DMS 273 (cell line): ENCODE results near the gene TMEM127.

ENCODE experiments used
- DNase-seq: peaks from one replicate; lab custom pipeline; 2025; ENCODE audit not compliant: unreplicated experiment; lab: John Stamatoyannopoulos, UW

Gene TMEM127

DNA sequence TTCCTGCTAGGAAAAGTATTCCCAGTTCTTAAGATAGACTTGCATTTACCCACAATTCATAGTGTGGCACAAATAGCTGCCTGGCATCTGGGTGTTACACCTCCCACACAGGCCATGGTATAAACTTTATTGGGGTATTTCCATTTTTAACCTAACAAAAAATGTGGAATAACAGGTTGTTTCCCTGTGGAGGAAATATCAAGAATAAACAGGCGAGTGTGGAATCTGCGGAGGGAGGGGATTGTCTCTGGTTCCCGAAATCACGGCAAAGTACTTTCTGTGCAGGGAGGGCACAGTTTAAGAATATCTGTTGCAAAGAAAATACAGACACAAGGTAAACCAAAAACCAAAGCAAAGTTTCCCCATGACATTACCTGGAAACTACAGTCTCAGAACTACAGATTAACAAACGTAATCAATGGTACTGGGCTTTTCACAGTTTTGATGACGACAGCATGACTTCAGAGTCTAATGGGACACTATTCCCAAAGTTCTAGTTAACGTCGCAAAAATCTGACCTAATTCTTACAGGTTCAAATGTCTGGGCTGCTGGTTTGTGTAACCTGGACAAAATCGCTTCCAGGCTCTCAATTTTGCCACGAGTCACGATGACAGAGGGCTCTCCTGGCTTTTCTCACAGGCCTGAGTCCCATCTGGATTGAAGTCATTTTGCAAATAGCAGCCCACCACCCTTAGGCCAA is 58.6 kb downstream of the TMEM127 start:
- DNase-seq = peak; percentile 38

DNA sequence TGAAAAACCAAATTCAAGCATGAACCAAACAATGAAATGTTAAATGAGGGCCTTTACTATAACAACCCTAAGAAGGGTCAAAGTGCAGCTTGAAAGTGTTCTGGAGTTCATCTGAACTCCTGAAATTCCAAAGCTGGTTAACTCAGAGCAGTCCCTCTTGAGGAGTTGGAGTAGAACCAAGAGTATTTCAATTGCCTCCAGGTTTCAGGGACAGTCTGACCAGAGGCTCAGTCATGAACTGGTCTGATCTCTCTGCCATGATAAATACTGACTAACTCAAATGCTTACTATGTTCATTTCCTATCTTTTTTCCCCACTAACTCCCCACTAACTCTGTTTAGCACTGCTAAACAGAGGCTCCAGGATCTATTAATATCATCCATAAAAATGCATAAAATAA is 59.9 kb downstream of the TMEM127 start:
- DNase-seq = no peak

DNA sequence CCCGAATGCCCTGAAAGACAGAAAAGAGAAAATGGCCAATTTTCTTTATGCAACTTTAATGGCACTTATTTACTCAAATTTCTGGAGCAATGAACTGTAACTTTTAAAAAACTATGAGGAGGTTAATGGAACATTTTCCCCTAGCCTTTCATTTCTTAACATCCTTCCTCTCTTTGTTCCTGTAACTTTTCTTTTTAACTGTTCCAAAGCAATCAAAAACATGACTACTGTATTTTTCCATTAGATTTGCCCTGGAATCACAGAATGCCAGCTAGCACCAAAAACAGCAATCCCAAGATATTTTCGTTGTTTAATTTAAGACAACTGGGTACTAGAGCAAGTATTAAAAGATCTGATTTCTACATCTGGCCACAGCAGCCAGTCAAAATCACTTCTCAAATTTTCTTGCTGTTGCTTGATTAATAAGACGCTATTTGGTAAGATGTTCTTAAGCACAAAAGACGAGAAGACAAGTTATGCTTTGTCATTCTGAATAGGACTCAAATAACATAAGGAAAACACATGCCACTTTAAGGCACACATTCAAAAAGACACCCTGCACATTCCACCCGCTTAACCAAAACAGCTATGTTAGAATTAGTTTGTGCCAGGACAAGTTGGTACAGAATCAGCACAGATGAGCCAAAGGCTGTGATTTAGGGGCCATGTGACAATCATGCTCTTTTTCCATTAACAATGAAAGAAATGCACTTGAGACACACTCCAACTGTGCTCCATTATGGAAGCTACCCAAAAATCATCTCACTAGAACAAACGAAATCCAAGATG is 60.8 kb downstream of the TMEM127 start:
- no peak for DNase-seq

DNA sequence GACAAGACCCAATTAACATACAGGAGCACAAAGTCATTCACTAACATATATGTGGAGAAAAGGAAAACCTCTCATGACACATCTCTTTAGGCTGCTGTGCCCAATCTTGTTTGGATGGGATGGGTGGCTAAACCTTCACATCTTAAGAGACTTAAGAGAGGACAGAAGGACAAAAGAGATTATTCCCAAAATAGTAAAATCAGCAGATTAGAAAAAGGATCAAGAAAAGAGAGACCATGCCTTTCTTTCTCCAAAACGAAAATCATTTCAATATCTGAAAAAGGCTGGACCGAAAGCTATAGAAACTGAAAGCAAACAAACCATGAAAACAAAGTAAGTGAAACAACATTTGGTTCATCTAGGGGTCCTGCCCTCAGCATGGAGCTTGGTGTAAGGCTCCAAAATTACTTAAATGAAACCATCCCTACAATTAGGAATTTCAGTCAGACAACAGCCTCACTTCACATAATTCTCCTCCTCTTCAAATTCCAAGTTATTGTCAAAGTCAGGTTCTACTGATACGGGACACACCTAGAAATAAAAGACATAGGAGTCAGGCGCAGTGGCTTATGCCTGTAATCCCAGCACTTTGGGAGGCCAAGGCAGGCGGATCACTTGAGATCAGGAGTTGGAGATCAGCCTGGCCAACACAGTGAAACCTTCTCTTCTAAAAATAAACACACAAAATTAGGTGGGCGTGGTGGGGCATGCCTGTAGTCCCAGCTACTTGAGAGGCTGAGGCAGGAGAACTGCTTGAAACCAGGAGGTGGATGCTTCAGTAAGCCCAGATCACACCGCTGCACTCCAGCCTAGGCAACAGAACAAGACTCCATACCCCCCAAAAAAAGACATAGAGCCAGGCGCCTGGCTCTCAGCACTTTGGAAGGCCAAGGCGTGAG is 62.4 kb downstream of the TMEM127 start:
- DNase-seq = no peak

DNA sequence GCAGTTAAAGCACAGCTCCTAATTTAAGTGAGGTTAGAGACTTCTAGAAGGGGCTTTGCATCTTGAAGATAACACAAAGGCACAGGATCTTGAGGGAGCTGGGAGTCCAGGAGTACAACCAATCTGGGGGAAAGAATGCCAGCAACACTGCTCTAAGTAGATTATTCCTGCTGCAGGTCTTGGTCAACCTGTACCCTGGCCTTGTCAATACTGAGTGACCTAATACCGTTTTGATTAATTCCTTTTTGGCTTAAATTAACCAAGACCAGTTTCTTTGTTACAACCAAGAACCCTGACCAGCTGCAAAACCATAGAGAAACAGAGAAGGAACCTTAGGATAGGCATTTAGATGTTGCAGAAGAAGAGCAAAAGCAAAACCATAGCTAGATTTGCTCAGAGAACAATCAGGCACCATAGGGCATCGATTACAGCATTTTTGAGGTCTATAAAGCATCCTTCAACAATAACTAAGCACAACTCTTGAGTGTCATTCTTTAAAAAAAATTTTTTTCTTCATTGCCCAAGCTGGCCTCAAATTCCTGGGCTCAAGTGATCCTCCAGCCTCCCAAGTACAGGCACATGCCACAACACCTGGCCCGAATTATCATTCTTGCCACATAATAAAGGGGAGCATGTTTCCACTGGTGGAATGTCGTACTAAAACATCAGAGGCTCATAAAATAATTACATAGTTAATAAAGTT is 63.5 kb downstream of the TMEM127 start:
- no peak for DNase-seq

DNA sequence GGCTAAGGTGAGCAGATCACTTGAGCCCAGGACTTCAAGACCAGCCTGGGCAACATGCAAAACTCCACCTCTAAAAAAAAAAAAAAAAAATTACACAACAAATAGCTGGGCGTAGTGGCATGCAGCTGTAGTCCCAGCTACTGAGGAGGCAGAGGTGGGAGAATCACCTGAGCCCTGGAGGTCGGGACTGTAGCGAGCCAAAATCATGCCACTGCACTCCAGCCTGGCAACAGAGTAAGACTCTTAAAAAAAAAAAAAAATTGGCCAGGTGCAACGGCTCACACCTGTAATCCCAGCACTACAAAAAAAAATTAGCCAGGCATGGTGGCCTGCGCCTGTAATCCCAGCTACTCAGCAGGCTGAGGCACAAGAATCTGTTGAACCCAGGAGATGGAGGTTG is 64.5 kb downstream of the TMEM127 start:
- no peak for DNase-seq

DNA sequence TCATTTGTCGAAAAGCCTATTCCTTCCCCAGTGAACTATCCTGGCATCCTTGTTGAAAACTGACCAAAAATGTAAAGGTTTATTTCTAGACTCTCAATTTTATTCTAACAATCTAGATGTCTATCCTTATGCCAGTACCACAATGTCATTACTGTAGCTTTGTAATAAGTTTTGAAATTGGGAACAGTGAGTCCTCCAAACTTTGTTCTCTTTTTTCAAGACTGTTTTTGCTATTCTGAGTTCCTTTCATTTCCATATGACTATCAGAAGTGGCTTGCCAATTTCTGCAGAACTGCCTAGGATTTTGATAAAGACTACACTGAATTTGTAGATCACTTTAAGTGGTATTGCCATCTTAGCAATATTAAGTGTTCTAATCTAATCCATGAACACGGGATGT is 66.9 kb downstream of the TMEM127 start:
- no peak for DNase-seq
